ENCODE measurements around the gene TESK1. TPM values are rescaled to one million over a fixed set of nuclear protein-coding genes. Genes with fewer than 3 reads are reported as not detected.

TESK1 gene
- total RNA-seq, 1 donor from 2014 or later: 25.4 TPM

Small RNA genes within 50 kb of the gene (microRNA-seq; reads per million reads assigned to microRNA genes)
- gene MIR4667: 1.2 reads per million

Other genes starting within 250 kb of the TESK1 start
- 27.5 TPM for gene RUSC2, start 115.2 kb upstream of the TESK1 start, total RNA-seq
- gene CD72, start 13.2 kb downstream of the TESK1 start, total RNA-seq: 0.63 TPM
- gene SIT1, start 45.7 kb downstream of the TESK1 start, total RNA-seq: not detected
- gene RMRP, start 52.8 kb downstream of the TESK1 start, total RNA-seq: 15,093 TPM
- gene CCDC107, start 53.0 kb downstream of the TESK1 start, total RNA-seq: 44.3 TPM
- gene ARHGEF39, start 59.9 kb downstream of the TESK1 start, total RNA-seq: 0.27 TPM
- gene CA9, start 68.7 kb downstream of the TESK1 start, total RNA-seq: not detected
- 1,070 TPM for gene TPM2, start 84.7 kb downstream of the TESK1 start, total RNA-seq
- 234 TPM for gene TLN1, start 126.9 kb downstream of the TESK1 start, total RNA-seq
- gene CREB3, start 127.4 kb downstream of the TESK1 start, total RNA-seq: 20.6 TPM
- gene GBA2, start 144.0 kb downstream of the TESK1 start, total RNA-seq: 75.0 TPM
- gene RGP1, start 144.0 kb downstream of the TESK1 start, total RNA-seq: 30.2 TPM
- not detected for gene MSMP, start 149.0 kb downstream of the TESK1 start, total RNA-seq
- 24.2 TPM for gene NPR2, start 186.3 kb downstream of the TESK1 start, total RNA-seq
- 3.4 TPM for gene SPAG8, start 207.0 kb downstream of the TESK1 start, total RNA-seq
- 71.1 TPM for gene HINT2, start 209.8 kb downstream of the TESK1 start, total RNA-seq
- not detected for gene FAM221B, start 223.5 kb downstream of the TESK1 start, total RNA-seq
- 17.5 TPM for gene TMEM8B, start 224.0 kb downstream of the TESK1 start, total RNA-seq

Data from left ventricle myocardium inferior (tissue), 1 donor.